Hepatic stellate cell (primary cell): ENCODE measurements around the gene CRYGC.

Experiments used
- DNase-seq: peaks from one replicate; pipeline ENCODE4 v3.0.0; 2011; ENCODE audit warnings: low spot score

CRYGC gene

GRCh38 chr2:208096080-208096479 lies 33.5 kb downstream of the CRYGC start:
- no peak for DNase-seq

GRCh38 chr2:208093128-208093527 lies 36.5 kb downstream of the CRYGC start:
- no peak for DNase-seq

GRCh38 chr2:208092093-208092832 lies 37.4 kb downstream of the CRYGC start:
- no peak for DNase-seq

- no peak for DNase-seq
Observed at GRCh38 chr2:208090420-208090819, 39.2 kb downstream of the CRYGC start.

GRCh38 chr2:208086029-208086428 lies 43.6 kb downstream of the CRYGC start:
- no peak for DNase-seq

GRCh38 chr2:208083807-208084206 lies 45.8 kb downstream of the CRYGC start:
- no peak for DNase-seq
